ENCODE measurements around the gene MEIOB. TPM values are rescaled to one million over a fixed set of nuclear protein-coding genes. Genes with fewer than 3 reads are reported as not detected.
A peak's percentile ranks its signal among the peaks of the same experiment; 100 is the strongest.

The MEIOB gene
- polyA plus RNA-seq, 4 donors, result 0.34 to 0.38 TPM; not detected in 2

GRCh38 chr16:1859650-1860049 is 12.3 kb downstream of the MEIOB start:
- 8 to 21% (median 17%) methylated on average over 8 of the region's 8 CpGs for WGBS, 3 donors
- FAIRE-seq (no peak), DNase-seq (peak; percentile 32 to 64)
- H3K27ac ChIP-seq (ENCODE audit: low read depth in 1 of 3, low read length in 2 of 3), result peak overlapping the region in 1 of 3 donors; percentile 4
- H3K4me3 ChIP-seq (ENCODE audit: low read depth in 1 of 3, low read length in 3 of 3), result no peak overlapping the region
- no peaks in the 10 kb centered on the region for H3K36me3 ChIP-seq (ENCODE audit: control insufficient read depth in 3 of 3, insufficient read depth in 2 of 3, low read depth in 1 of 3, low read length in 3 of 3)
- H3K4me1 ChIP-seq (ENCODE audit: control insufficient read depth in 3 of 3, insufficient read depth in 2 of 3, low read depth in 1 of 3, low read length in 2 of 3), result peaks cover 0 to 10% (median 3%) of the 10 kb centered on the region in 3 donors
- H3K9me3 ChIP-seq (ENCODE audit: control insufficient read depth in 2 of 2, insufficient read depth in 1 of 2, low read depth in 1 of 2, low read length in 1 of 2), result no peaks in the 10 kb centered on the region
- H3K27me3 ChIP-seq (ENCODE audit: control insufficient read depth in 3 of 3, insufficient read depth in 3 of 3, low read length in 3 of 3), result peaks cover 0 to 10% (median 6%) of the 10 kb centered on the region in 3 donors

DNA sequence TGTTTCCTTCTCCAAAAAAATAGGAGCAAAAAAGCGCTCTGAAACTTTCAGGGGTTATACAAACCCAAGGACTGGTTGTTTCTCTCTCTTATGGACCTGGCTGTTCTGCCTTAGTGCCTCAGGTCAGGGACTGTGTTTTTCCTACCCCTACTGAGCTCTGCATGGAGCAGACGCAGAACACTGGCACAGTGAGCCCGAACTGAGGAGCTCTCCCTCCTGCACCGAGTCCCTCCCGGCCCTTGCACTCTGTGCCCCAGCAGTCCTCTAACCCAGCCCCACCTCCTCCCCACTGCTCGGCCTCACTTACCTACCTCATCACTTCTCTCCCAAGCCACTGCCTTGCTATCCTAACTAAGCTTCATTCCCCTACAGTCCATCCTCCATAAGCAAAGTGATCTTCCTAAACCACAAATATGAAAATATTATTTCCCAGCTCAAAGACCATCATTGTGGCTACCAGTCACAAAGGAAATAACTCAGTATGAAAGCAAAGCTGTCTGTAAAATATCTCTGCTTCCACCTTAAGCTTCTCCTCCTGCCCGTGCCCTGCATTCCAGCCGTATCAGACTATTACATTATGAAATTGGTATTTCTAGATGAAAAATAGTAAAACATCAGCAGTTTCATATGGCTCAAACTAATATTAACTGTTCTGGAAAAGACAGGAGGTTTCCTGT is 13.6 kb downstream of the MEIOB start:
- Histone ChIP-seq H3K27ac (ENCODE audit: low read depth in 1 of 3, low read length in 2 of 3) (peak overlapping the region in 1 of 3 donors; percentile 10), H3K4me3 (ENCODE audit: low read depth in 1 of 3, low read length in 3 of 3) (no peak overlapping the region), H3K4me1 (ENCODE audit: control insufficient read depth in 3 of 3, insufficient read depth in 2 of 3, low read depth in 1 of 3, low read length in 2 of 3) (peaks cover 0 to 10% (median 3%) of the 10 kb centered on the region in 3 donors), H3K27me3 (ENCODE audit: control insufficient read depth in 3 of 3, insufficient read depth in 3 of 3, low read length in 3 of 3) (peaks cover 0 to 13% (median 6%) of the 10 kb centered on the region in 3 donors), H3K9me3 (ENCODE audit: control insufficient read depth in 2 of 2, insufficient read depth in 1 of 2, low read depth in 1 of 2, low read length in 1 of 2) (no peaks in the 10 kb centered on the region), H3K36me3 (ENCODE audit: control insufficient read depth in 3 of 3, insufficient read depth in 2 of 3, low read depth in 1 of 3, low read length in 3 of 3) (no peaks in the 10 kb centered on the region)
- FAIRE-seq (no peak), DNase-seq (no peak)
- WGBS, 3 donors, result 21 to 48% (median 36%) methylated on average over 8 of the region's 8 CpGs

DNA sequence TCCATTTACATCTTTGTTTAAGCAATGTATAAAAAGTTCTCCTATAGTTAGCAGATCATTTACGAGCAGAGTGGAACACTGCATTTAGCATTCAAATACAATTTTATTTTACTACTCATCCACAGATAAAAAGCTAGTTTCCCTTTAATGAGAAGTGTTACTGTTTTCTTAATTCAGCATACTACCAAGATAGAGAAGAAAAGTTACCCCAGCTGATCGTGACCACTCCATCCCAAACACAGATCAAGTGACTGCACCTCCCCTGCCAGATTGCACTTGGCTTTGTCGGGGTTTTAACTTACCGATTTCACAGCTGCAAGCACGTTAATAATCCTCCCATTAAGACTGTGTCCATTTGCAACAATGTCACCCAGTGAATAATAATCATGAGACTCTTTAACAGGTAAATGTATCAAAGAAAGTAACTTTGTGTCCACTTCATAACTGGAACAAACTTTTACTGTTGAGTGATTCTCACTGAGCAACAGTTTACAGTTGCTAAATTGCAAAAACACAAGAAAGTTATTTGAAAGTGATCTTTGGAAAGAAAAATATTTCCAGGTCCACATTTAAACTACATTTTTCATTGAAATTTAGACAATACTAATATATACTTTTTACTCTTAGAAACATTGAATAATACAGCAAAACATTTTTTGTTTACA is 14.4 kb downstream of the MEIOB start:
- H3K36me3 ChIP-seq (ENCODE audit: control insufficient read depth in 3 of 3, insufficient read depth in 2 of 3, low read depth in 1 of 3, low read length in 3 of 3), result no peaks in the 10 kb centered on the region
- 51 to 58% (median 57%) methylated on average over 5 of the region's 5 CpGs for WGBS, 3 donors
- no peak overlapping the region for H3K4me3 ChIP-seq (ENCODE audit: low read depth in 1 of 3, low read length in 3 of 3)
- DNase-seq, result no peak
- H3K27me3 ChIP-seq (ENCODE audit: control insufficient read depth in 3 of 3, insufficient read depth in 3 of 3, low read length in 3 of 3), result peaks cover 0 to 13% (median 6%) of the 10 kb centered on the region in 3 donors
- no peaks in the 10 kb centered on the region for H3K9me3 ChIP-seq (ENCODE audit: control insufficient read depth in 2 of 2, insufficient read depth in 1 of 2, low read depth in 1 of 2, low read length in 1 of 2)
- H3K27ac ChIP-seq (ENCODE audit: low read depth in 1 of 3, low read length in 2 of 3), result no peak overlapping the region
- peaks cover 0 to 10% (median 3%) of the 10 kb centered on the region in 3 donors for H3K4me1 ChIP-seq (ENCODE audit: control insufficient read depth in 3 of 3, insufficient read depth in 2 of 3, low read depth in 1 of 3, low read length in 2 of 3)
- FAIRE-seq, result no peak

- Histone ChIP-seq H3K27me3 (ENCODE audit: control insufficient read depth in 3 of 3, insufficient read depth in 3 of 3, low read length in 3 of 3) (peaks cover 0 to 14% (median 0%) of the 10 kb centered on the region in 3 donors), H3K9me3 (ENCODE audit: control insufficient read depth in 2 of 2, insufficient read depth in 1 of 2, low read depth in 1 of 2, low read length in 1 of 2) (no peaks in the 10 kb centered on the region), H3K27ac (ENCODE audit: low read depth in 1 of 3, low read length in 2 of 3) (no peak overlapping the region), H3K4me1 (ENCODE audit: control insufficient read depth in 3 of 3, insufficient read depth in 2 of 3, low read depth in 1 of 3, low read length in 2 of 3) (no peaks in the 10 kb centered on the region), H3K4me3 (ENCODE audit: low read depth in 1 of 3, low read length in 3 of 3) (no peak overlapping the region), H3K36me3 (ENCODE audit: control insufficient read depth in 3 of 3, insufficient read depth in 2 of 3, low read depth in 1 of 3, low read length in 3 of 3) (no peaks in the 10 kb centered on the region)
- 59 to 68% (median 62%) methylated on average over 4 of the region's 4 CpGs for WGBS, 3 donors
- no peak for DNase-seq
- FAIRE-seq, result no peak
These were observed 20.2 kb downstream of the MEIOB start for GRCh38 chr16:1851793-1852192.

- Histone ChIP-seq H3K4me3 (ENCODE audit: low read depth in 1 of 3, low read length in 3 of 3) (no peak overlapping the region), H3K27ac (ENCODE audit: low read depth in 1 of 3, low read length in 2 of 3) (no peak overlapping the region), H3K27me3 (ENCODE audit: control insufficient read depth in 3 of 3, insufficient read depth in 3 of 3, low read length in 3 of 3) (peaks cover 0 to 14% (median 0%) of the 10 kb centered on the region in 3 donors), H3K9me3 (ENCODE audit: control insufficient read depth in 2 of 2, insufficient read depth in 1 of 2, low read depth in 1 of 2, low read length in 1 of 2) (no peaks in the 10 kb centered on the region), H3K4me1 (ENCODE audit: control insufficient read depth in 3 of 3, insufficient read depth in 2 of 3, low read depth in 1 of 3, low read length in 2 of 3) (no peaks in the 10 kb centered on the region), H3K36me3 (ENCODE audit: control insufficient read depth in 3 of 3, insufficient read depth in 2 of 3, low read depth in 1 of 3, low read length in 3 of 3) (no peaks in the 10 kb centered on the region)
- WGBS, 3 donors, result 75 to 86% (median 82%) methylated on average over 7 of the region's 7 CpGs
- FAIRE-seq, result no peak
- DNase-seq, result no peak
These were observed 21.0 kb downstream of the MEIOB start for GRCh38 chr16:1850981-1851380.

DNA sequence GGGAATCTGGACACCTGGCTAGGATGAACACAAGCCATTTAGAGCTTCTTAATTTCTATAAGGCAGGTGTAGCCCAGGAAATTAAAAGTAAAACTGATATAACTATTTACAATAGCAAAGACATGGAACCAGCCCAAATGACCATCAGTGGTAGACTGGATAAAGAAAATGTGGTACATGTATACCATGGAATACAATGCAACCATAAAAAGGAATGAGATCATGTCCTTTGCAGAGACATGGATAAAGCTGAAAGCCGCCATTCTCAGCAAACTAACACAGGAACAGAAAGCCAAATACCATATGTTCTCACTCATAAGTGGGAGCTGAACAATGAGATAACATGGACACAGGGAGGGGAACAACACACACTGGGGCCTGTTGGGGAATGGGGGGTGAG is 25.5 kb downstream of the MEIOB start:
- FAIRE-seq (no peak), DNase-seq (no peak)
- Histone ChIP-seq H3K27ac (ENCODE audit: low read depth in 1 of 3, low read length in 2 of 3) (no peak overlapping the region), H3K9me3 (ENCODE audit: control insufficient read depth in 2 of 2, insufficient read depth in 1 of 2, low read depth in 1 of 2, low read length in 1 of 2) (no peaks in the 10 kb centered on the region), H3K4me3 (ENCODE audit: low read depth in 1 of 3, low read length in 3 of 3) (no peak overlapping the region), H3K4me1 (ENCODE audit: control insufficient read depth in 3 of 3, insufficient read depth in 2 of 3, low read depth in 1 of 3, low read length in 2 of 3) (no peaks in the 10 kb centered on the region), H3K36me3 (ENCODE audit: control insufficient read depth in 3 of 3, insufficient read depth in 2 of 3, low read depth in 1 of 3, low read length in 3 of 3) (no peaks in the 10 kb centered on the region), H3K27me3 (ENCODE audit: control insufficient read depth in 3 of 3, insufficient read depth in 3 of 3, low read length in 3 of 3) (no peaks in the 10 kb centered on the region)
- WGBS, 3 donors, result 86 to 100% (median 89%) methylated on average over 1 of the region's 1 CpG

DNA sequence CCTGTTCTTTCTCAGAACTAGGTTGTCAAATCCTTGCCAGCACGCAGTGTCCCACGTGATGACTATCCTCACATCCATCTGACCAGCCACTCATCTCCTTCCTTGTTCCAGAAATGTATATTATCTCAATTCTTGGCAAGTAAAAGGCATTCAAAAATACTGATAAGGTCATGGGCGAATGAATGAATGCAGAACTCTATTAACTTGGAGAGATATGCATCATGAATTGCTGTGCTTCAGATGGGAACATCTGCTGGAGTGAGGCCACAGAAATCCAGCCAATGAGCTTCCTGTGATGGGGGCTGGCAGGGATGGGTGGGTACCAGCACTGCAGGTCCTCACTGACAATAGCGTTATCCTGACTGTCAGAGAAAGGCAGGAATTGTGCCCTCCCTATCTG is 26.0 kb downstream of the MEIOB start:
- 15 to 46% (median 39%) methylated on average over 4 of the region's 4 CpGs for WGBS, 3 donors
- Histone ChIP-seq H3K27me3 (ENCODE audit: control insufficient read depth in 3 of 3, insufficient read depth in 3 of 3, low read length in 3 of 3) (no peaks in the 10 kb centered on the region), H3K9me3 (ENCODE audit: control insufficient read depth in 2 of 2, insufficient read depth in 1 of 2, low read depth in 1 of 2, low read length in 1 of 2) (no peaks in the 10 kb centered on the region), H3K4me1 (ENCODE audit: control insufficient read depth in 3 of 3, insufficient read depth in 2 of 3, low read depth in 1 of 3, low read length in 2 of 3) (no peaks in the 10 kb centered on the region), H3K36me3 (ENCODE audit: control insufficient read depth in 3 of 3, insufficient read depth in 2 of 3, low read depth in 1 of 3, low read length in 3 of 3) (no peaks in the 10 kb centered on the region), H3K27ac (ENCODE audit: low read depth in 1 of 3, low read length in 2 of 3) (no peak overlapping the region), H3K4me3 (ENCODE audit: low read depth in 1 of 3, low read length in 3 of 3) (no peak overlapping the region)
- FAIRE-seq (no peak), DNase-seq (no peak)

- WGBS, 3 donors, result 66 to 77% (median 72%) methylated on average over 9 of the region's 9 CpGs
- H3K27me3 ChIP-seq (ENCODE audit: control insufficient read depth in 3 of 3, insufficient read depth in 3 of 3, low read length in 3 of 3), result no peaks in the 10 kb centered on the region
- H3K4me3 ChIP-seq (ENCODE audit: low read depth in 1 of 3, low read length in 3 of 3), result no peak overlapping the region
- DNase-seq (peak in 1 of 2 donors; percentile 33), FAIRE-seq (no peak)
- H3K27ac ChIP-seq (ENCODE audit: low read depth in 1 of 3, low read length in 2 of 3), result peak overlapping the region in 1 of 3 donors; percentile 18
- peaks cover 0 to 7% (median 2%) of the 10 kb centered on the region in 3 donors for H3K36me3 ChIP-seq (ENCODE audit: control insufficient read depth in 3 of 3, insufficient read depth in 2 of 3, low read depth in 1 of 3, low read length in 3 of 3)
- H3K9me3 ChIP-seq (ENCODE audit: control insufficient read depth in 2 of 2, insufficient read depth in 1 of 2, low read depth in 1 of 2, low read length in 1 of 2), result no peaks in the 10 kb centered on the region
- no peaks in the 10 kb centered on the region for H3K4me1 ChIP-seq (ENCODE audit: control insufficient read depth in 3 of 3, insufficient read depth in 2 of 3, low read depth in 1 of 3, low read length in 2 of 3)
These were observed 32.4 kb downstream of the MEIOB start for GRCh38 chr16:1839554-1839953.

Measured in small intestine (tissue), 7 donors.